ENCODE data around the gene DLGAP1. TPM values are rescaled to one million over a fixed set of nuclear protein-coding genes. Genes with fewer than 3 reads are reported as not detected.

The DLGAP1 gene
- total and polyA plus RNA-seq, 2 of the 13 experiments (the other 11 are each of a cell fraction or from before 2014, with no cell fraction given) = 0.01 TPM; not detected in 1

DNA sequence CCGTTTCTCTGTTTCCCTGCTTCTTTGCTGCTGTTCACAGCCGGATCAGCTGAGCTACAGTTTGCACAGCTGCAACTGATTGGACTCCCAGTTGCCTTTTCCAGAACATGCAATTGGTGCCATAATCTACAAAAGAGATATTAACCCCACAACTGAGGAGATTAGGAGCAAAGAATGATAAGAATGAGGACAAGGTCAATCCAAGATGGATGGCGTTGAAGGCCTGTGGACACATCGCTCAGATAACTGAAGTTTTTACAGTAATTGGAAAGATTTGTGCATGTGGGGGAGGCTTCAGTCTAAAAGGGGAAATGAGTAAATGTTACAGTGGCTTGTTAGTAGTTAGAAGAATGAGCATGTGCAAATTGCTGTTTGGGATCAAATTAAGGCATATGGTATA, 741.9 kb downstream of the DLGAP1 start:
- TF ChIP-seq PTBP1 (IDR thresholded peaks at IDR 0.05; ENCODE audit: low read depth, low read length, poor library complexity, severe bottlenecking) = no peak
- TF ChIP-seq ZNF383 (CRISPR knock-in tag; IDR thresholded peaks at IDR 0.05; ENCODE audit: borderline replicate concordance) = no peak
- TF ChIP-seq BRCA1 (CRISPR knock-in tag; IDR thresholded peaks at IDR 0.05) = no peak
- no peak for TF ChIP-seq TOE1 (CRISPR knock-in tag; IDR thresholded peaks at IDR 0.05)
- TF ChIP-seq, protein P1, sequence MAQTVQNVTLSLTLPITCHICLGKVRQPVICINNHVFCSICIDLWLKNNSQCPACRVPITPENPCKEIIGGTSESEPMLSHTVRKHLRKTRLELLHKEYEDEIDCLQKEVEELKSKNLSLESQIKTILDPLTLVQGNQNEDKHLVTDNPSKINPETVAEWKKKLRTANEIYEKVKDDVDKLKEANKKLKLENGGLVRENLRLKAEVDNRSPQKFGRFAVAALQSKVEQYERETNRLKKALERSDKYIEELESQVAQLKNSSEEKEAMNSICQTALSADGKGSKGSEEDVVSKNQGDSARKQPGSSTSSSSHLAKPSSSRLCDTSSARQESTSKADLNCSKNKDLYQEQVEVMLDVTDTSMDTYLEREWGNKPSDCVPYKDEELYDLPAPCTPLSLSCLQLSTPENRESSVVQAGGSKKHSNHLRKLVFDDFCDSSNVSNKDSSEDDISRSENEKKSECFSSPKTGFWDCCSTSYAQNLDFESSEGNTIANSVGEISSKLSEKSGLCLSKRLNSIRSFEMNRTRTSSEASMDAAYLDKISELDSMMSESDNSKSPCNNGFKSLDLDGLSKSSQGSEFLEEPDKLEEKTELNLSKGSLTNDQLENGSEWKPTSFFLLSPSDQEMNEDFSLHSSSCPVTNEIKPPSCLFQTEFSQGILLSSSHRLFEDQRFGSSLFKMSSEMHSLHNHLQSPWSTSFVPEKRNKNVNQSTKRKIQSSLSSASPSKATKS (CRISPR knock-in tag; IDR thresholded peaks at IDR 0.05) = no peak
- no peak for TF ChIP-seq MEF2D (CRISPR knock-in tag; IDR thresholded peaks at IDR 0.05)
- TF ChIP-seq ZMYM4 (CRISPR knock-in tag; IDR thresholded peaks at IDR 0.05) = no peak
- no peak for TF ChIP-seq NR2F1 (CRISPR knock-in tag; IDR thresholded peaks at IDR 0.05)
- no peak for TF ChIP-seq GATAD2A (CRISPR knock-in tag; IDR thresholded peaks at IDR 0.05)
- TF ChIP-seq ZMYM3 (CRISPR knock-in tag; IDR thresholded peaks at IDR 0.05) = no peak
- no peak for TF ChIP-seq ZBTB7A (CRISPR knock-in tag; IDR thresholded peaks at IDR 0.05)
- no peak for TF ChIP-seq ZNF652 (CRISPR knock-in tag; IDR thresholded peaks at IDR 0.05; ENCODE audit: borderline replicate concordance, low read depth)
- TF ChIP-seq ZNF766 (CRISPR knock-in tag; IDR thresholded peaks at IDR 0.05; ENCODE audit: borderline replicate concordance) = no peak
- DNase-seq (ENCODE audit: low spot score) = no peak
- CTCF ChIA-PET (ENCODE audit: low intra/inter-chr PET ratio, low total read pairs) = no interaction called here
- in situ Hi-C loops (cut with HindIII; ENCODE audit: extremely low pct_ligation_motif_present, low pct_unique_long_range_greater_than_20kb) = no loop called here
- H3K9ac ChIP-seq (ENCODE audit: insufficient read depth, low read depth, low read length) = no peak overlapping the region
- BruUV-seq (replicated peaks) = no TSS peak
- H3K4me3 ChIP-seq (replicated peaks in 1 of 3; ENCODE audit: insufficient read depth in 1 of 3, low read depth in 2 of 3, low read length in 3 of 3) = no peak overlapping the region
- intact Hi-C loops (cut with micrococcal nuclease; ENCODE audit: unreplicated experiment) = no loop called here
- no peak overlapping the region for H3K4me2 ChIP-seq (ENCODE audit: low read depth, low read length)
- H3K27me3 ChIP-seq (ENCODE audit: control insufficient read depth in 1 of 2, insufficient read depth in 2 of 2, low read length in 2 of 2) = no peaks in the 10 kb centered on the region; a peak in 1 of 5 replicates
- H3K4me1 ChIP-seq (ENCODE audit: insufficient read depth, low read length) = peaks cover 7% of the 10 kb centered on the region
- no peaks in the 10 kb centered on the region for H3K36me3 ChIP-seq (replicated peaks in 1 of 2; ENCODE audit: control insufficient read depth in 1 of 2, insufficient read depth in 2 of 2, low read length in 2 of 2)
- H3K79me2 ChIP-seq (ENCODE audit: insufficient read depth, low read length) = no peaks in the 10 kb centered on the region
- H3K27ac ChIP-seq (ENCODE audit: extremely low read length, insufficient read depth, low read length) = no peak overlapping the region
- no peaks in the 10 kb centered on the region for H3K9me3 ChIP-seq (ENCODE audit: low read length)
- WGBS (ENCODE audit: low lambda C conversion rate) = 34% methylated on average over 4 of the region's 4 CpGs
- no peaks in the 10 kb centered on the region for H4K20me1 ChIP-seq (ENCODE audit: insufficient read depth, low read length)
- H2AFZ ChIP-seq (ENCODE audit: low read length) = no peak overlapping the region
- POLR2A ChIA-PET = no interaction called here
- no peak for ATAC-seq
- FAIRE-seq = no peak

Data from HepG2 (cell line).